Fibroblast of lung (primary cell): Measurements from ENCODE around the gene RAB30. TPM values are rescaled to one million over a fixed set of nuclear protein-coding genes. Genes with fewer than 3 reads are reported as not detected.

Source experiments
- DNase-seq, 2 donors: peaks; one replicate each; pipeline versions ENCODE4 v3.0.0 to v3.0.0-alpha.2; 2010; ENCODE audit warnings: low read depth in 2 of 2
- H2AFZ ChIP-seq: 2 replicates; pipeline ENCODE4 v1.5.1; 2012; ENCODE audit warnings: low read length, control low read depth, inconsistent platforms
- H3K27ac ChIP-seq: 2 replicates; pipeline ENCODE4 v1.5.1; 2011; ENCODE audit warnings: low read length, control low read depth; ENCODE audit not compliant: insufficient read depth
- H3K27me3 ChIP-seq: 2 replicates; pipeline ENCODE4 v1.5.1; 2011; ENCODE audit warnings: mild to moderate bottlenecking, low read length; ENCODE audit not compliant: control insufficient read depth, insufficient read depth
- H3K36me3 ChIP-seq: 2 replicates; pipeline ENCODE4 v1.5.1; 2011; ENCODE audit warnings: low read length; ENCODE audit not compliant: control insufficient read depth, insufficient read depth
- H3K4me1 ChIP-seq: 2 replicates; pipeline ENCODE4 v1.5.1; 2011; ENCODE audit warnings: low read length; ENCODE audit not compliant: control insufficient read depth, insufficient read depth; ENCODE audit errors: extremely low read depth
- H3K4me2 ChIP-seq: 2 replicates; pipeline ENCODE4 v1.5.1; 2011; ENCODE audit warnings: low read length, control low read depth; ENCODE audit not compliant: insufficient read depth; ENCODE audit errors: extremely low read depth
- H3K4me3 ChIP-seq, 4 experiments: fragments of 200-600 bp in 1 of 4; sonication (generic) in 1 of 4; replicated peaks in 1 of 4; 2 replicates each; pipeline ENCODE4 v1.5.1; 2011 to 2016; ENCODE audit warnings: low read length in 4 of 4, low read depth in 3 of 4, mild to moderate bottlenecking in 3 of 4, control low read depth in 2 of 4, inconsistent platforms in 1 of 4, mixed read lengths in 1 of 4; ENCODE audit not compliant: insufficient read depth in 1 of 4; ENCODE audit errors: control extremely low read depth in 1 of 4
- H3K79me2 ChIP-seq: 2 replicates; pipeline ENCODE4 v1.5.1; 2012; ENCODE audit warnings: mild to moderate bottlenecking, low read length, inconsistent platforms; ENCODE audit not compliant: control insufficient read depth, insufficient read depth
- H3K9ac ChIP-seq: 2 replicates; pipeline ENCODE4 v1.5.1; 2011; ENCODE audit warnings: mild to moderate bottlenecking, low read length, control low read depth; ENCODE audit not compliant: insufficient read depth
- H3K9me3 ChIP-seq: 2 replicates; pipeline ENCODE4 v1.5.1; 2012; ENCODE audit warnings: low read depth, low read length; ENCODE audit not compliant: control insufficient read depth, insufficient read depth
- H4K20me1 ChIP-seq: 2 replicates; pipeline ENCODE4 v1.5.1; 2011; ENCODE audit warnings: low read length; ENCODE audit not compliant: control insufficient read depth, insufficient read depth; ENCODE audit errors: extremely low read depth
- EZH2 ChIP-seq: IDR thresholded peaks from 2 replicates; pipeline ENCODE4 v1.5.1; 2012; ENCODE audit warnings: low read length, control low read depth, mild to moderate bottlenecking; ENCODE audit errors: missing control alignments
- polyA plus RNA-seq, 2 donors: library from polyadenylated mRNA; depleted of rRNA in 1 of 2; stranded (reverse) in 1 of 2; unstranded in 1 of 2; fragments of >200 nt; gene quantifications; 2 replicates each; pipeline ENCODE4 v1.2.1, GENCODE V29; 2011 to 2012; ENCODE audit warnings: missing spikeins in 1 of 2
- total RNA-seq: library from RNA; depleted of rRNA; stranded (reverse); fragments of >200 nt; gene quantifications from 2 replicates; pipeline ENCODE4 v1.2.1, GENCODE V29; 2014
- TF ChIP-seq, protein P1 (sequence below), 2 donors: IDR thresholded peaks in 1 of 2; conservative IDR thresholded peaks in 1 of 2; 1 replicate in 1 of 2; 2 replicates in 1 of 2; pipeline ENCODE4 v1.5.1; 2011 to 2012; ENCODE audit warnings: low read length in 2 of 2, control low read depth in 1 of 2, inconsistent platforms in 1 of 2, low read depth in 1 of 2, mild to moderate bottlenecking in 1 of 2

RAB30 gene
- total and polyA plus RNA-seq, 2 donors (not counting 1 experiment from before 2014, with no cell fraction given) = 33.9 to 45.2 TPM

DNA sequence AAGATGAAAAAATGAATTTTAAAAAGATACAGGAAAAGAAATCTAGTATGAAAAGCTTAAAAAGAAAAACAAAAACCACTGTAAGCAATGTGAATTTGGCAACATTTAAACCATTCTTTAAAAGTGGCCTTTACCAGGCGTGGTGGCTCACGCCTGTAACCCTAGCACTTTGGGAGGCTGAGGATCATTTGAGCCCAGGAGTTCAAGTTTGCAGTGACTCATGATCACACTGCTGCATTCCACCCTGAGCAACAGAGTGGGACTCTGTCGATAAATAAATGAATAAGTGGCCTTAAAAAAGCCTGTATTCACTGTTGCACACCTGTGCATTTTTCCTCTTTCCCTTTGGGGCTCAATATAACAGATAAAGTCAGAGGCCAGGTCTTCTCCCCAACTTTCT is 69.2 kb downstream of the RAB30 start:
- no peak overlapping the region for H2AFZ ChIP-seq
- H3K27me3 ChIP-seq = no peaks in the 10 kb centered on the region
- H3K9ac ChIP-seq = no peak overlapping the region
- H3K79me2 ChIP-seq = peaks cover 10% of the 10 kb centered on the region
- no peak overlapping the region for H3K27ac ChIP-seq
- no peaks in the 10 kb centered on the region for H4K20me1 ChIP-seq
- H3K4me3 ChIP-seq = no peak overlapping the region
- no peaks in the 10 kb centered on the region for H3K9me3 ChIP-seq
- no peak for DNase-seq
- TF ChIP-seq EZH2 = no peak
- TF ChIP-seq, protein P1, sequence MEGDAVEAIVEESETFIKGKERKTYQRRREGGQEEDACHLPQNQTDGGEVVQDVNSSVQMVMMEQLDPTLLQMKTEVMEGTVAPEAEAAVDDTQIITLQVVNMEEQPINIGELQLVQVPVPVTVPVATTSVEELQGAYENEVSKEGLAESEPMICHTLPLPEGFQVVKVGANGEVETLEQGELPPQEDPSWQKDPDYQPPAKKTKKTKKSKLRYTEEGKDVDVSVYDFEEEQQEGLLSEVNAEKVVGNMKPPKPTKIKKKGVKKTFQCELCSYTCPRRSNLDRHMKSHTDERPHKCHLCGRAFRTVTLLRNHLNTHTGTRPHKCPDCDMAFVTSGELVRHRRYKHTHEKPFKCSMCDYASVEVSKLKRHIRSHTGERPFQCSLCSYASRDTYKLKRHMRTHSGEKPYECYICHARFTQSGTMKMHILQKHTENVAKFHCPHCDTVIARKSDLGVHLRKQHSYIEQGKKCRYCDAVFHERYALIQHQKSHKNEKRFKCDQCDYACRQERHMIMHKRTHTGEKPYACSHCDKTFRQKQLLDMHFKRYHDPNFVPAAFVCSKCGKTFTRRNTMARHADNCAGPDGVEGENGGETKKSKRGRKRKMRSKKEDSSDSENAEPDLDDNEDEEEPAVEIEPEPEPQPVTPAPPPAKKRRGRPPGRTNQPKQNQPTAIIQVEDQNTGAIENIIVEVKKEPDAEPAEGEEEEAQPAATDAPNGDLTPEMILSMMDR (conservative IDR thresholded peaks at IDR 0.05 in 1 of 2, IDR thresholded peaks at IDR 0.05 in 1 of 2; ENCODE audit: low read depth in 1 of 2, low read length in 2 of 2) = no peak
- H3K36me3 ChIP-seq = no peaks in the 10 kb centered on the region
- no peaks in the 10 kb centered on the region for H3K4me1 ChIP-seq
- H3K4me2 ChIP-seq = no peak overlapping the region

DNA sequence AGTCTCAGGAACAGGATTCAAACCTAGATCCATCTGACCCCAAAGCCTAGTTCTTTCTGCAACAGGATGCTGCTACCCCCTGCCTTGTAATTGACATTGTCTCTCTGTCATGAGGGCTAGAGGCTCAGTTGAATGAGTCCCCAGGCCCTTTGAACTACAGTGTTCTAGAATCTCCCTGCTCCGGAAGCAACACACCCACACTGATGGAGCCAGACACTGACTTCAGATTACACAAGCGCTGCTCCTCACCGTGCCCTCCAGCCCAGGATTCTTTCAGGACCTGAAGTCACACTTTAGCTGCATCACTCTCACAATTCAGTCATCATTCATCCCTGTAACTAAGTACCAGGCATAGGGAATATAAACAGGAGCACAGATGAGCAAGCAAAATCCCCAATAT is 69.6 kb downstream of the RAB30 start:
- Histone ChIP-seq H3K27me3 (no peaks in the 10 kb centered on the region), H3K36me3 (no peaks in the 10 kb centered on the region), H3K4me2 (no peak overlapping the region), H3K9me3 (no peaks in the 10 kb centered on the region), H3K4me3 (no peak overlapping the region), H3K79me2 (peaks cover 12% of the 10 kb centered on the region), H2AFZ (no peak overlapping the region), H3K4me1 (no peaks in the 10 kb centered on the region), H4K20me1 (no peaks in the 10 kb centered on the region), H3K27ac (no peak overlapping the region), H3K9ac (no peak overlapping the region)
- no peak for DNase-seq
- no peak for TF ChIP-seq EZH2
- TF ChIP-seq, protein P1 (conservative IDR thresholded peaks at IDR 0.05 in 1 of 2, IDR thresholded peaks at IDR 0.05 in 1 of 2; ENCODE audit: low read depth in 1 of 2, low read length in 2 of 2) = no peak

DNA sequence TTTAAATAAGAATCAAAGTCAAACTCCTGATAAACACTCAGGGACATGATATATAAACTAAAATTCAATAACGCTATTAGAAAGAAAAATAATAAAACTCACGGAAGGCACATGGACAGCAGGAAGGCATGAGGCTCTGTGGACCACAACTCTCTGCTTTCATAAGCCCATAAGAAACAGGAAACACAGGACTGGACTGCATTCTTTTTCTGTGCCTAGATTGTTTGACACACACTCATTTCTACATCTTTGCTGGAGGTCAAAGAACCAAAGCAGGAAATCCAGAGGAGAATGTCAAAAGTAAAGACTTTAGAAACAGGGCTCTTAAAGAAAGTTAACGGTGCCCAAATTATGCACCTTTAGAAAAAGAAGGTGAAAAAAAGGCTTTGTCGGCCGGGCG is 71.3 kb downstream of the RAB30 start:
- Histone ChIP-seq H2AFZ (no peak overlapping the region), H3K27ac (no peak overlapping the region), H4K20me1 (no peaks in the 10 kb centered on the region), H3K4me1 (peaks cover under 1% of the 10 kb centered on the region), H3K36me3 (no peaks in the 10 kb centered on the region), H3K4me2 (no peak overlapping the region), H3K9ac (no peak overlapping the region), H3K79me2 (peaks cover 12% of the 10 kb centered on the region), H3K4me3 (no peak overlapping the region), H3K9me3 (no peaks in the 10 kb centered on the region), H3K27me3 (no peaks in the 10 kb centered on the region)
- no peak for TF ChIP-seq EZH2
- TF ChIP-seq, protein P1 (conservative IDR thresholded peaks at IDR 0.05 in 1 of 2, IDR thresholded peaks at IDR 0.05 in 1 of 2; ENCODE audit: low read depth in 1 of 2, low read length in 2 of 2) = no peak
- DNase-seq = no peak
